H9 (cell line): ENCODE measurements around the gene SNPH. TPM values are rescaled to one million over a fixed set of nuclear protein-coding genes. Genes with fewer than 3 reads are reported as not detected.

Source experiments
- DNase-seq: peaks from one replicate; pipeline ENCODE4 v3.0.0-alpha.2; 2017
- H2AFZ ChIP-seq: one replicate; pipeline ENCODE4 v1.6.1; 2013; ENCODE audit warnings: mild to moderate bottlenecking, low read length, control low read depth, moderate library complexity
- H2AK5ac ChIP-seq: 2 replicates; pipeline ENCODE4 v1.6.1; 2013; ENCODE audit warnings: low read length, control low read depth, mixed read lengths; ENCODE audit not compliant: insufficient read length
- H2BK120ac ChIP-seq: one replicate; pipeline ENCODE4 v1.6.1; 2013; ENCODE audit warnings: low read depth, mild to moderate bottlenecking, low read length, control low read depth, inconsistent platforms; ENCODE audit not compliant: poor library complexity, severe bottlenecking
- H2BK12ac ChIP-seq: 2 replicates; pipeline ENCODE4 v1.6.1; 2013; ENCODE audit warnings: low read length, control low read depth, mixed read lengths, low read depth; ENCODE audit not compliant: insufficient read length
- H2BK15ac ChIP-seq: 2 replicates; pipeline ENCODE4 v1.6.1; 2013; ENCODE audit warnings: low read depth, low read length, control low read depth
- H2BK20ac ChIP-seq: one replicate; pipeline ENCODE4 v1.6.1; 2013; ENCODE audit warnings: low read depth, mild to moderate bottlenecking, low read length, control low read depth, inconsistent platforms; ENCODE audit not compliant: poor library complexity, severe bottlenecking
- H2BK5ac ChIP-seq: 2 replicates; pipeline ENCODE4 v1.6.1; 2013; ENCODE audit warnings: low read length, control low read depth, mixed read lengths; ENCODE audit not compliant: insufficient read length
- H3K14ac ChIP-seq: 2 replicates; pipeline ENCODE4 v1.6.1; 2013; ENCODE audit warnings: low read length, control low read depth; ENCODE audit not compliant: insufficient read depth
- H3K18ac ChIP-seq: 2 replicates; pipeline ENCODE4 v1.6.1; 2013; ENCODE audit warnings: low read depth, mild to moderate bottlenecking, mixed read lengths, low read length, control low read depth; ENCODE audit not compliant: insufficient read length
- H3K23ac ChIP-seq: 2 replicates; pipeline ENCODE4 v1.6.1; 2013; ENCODE audit warnings: low read length, control low read depth, mixed read lengths, low read depth; ENCODE audit not compliant: insufficient read length
- H3K23me2 ChIP-seq: 2 replicates; pipeline ENCODE4 v1.6.1; 2013; ENCODE audit warnings: low read depth, mild to moderate bottlenecking, mixed read lengths, low read length, control low read depth; ENCODE audit not compliant: insufficient read length, poor library complexity, severe bottlenecking
- H3K27ac ChIP-seq: 2 replicates; pipeline ENCODE4 v1.5.1; 2013; ENCODE audit warnings: low read length, control low read depth, mixed read lengths, low read depth; ENCODE audit not compliant: insufficient read length
- H3K27me3 ChIP-seq: 2 replicates; pipeline ENCODE4 v1.6.1; 2013; ENCODE audit warnings: low read length, control low read depth, inconsistent platforms; ENCODE audit not compliant: insufficient read depth
- H3K4ac ChIP-seq: 2 replicates; pipeline ENCODE4 v1.6.1; 2013; ENCODE audit warnings: low read depth, mild to moderate bottlenecking, control low read depth, inconsistent platforms, low read length, moderate library complexity
- H3K4me1 ChIP-seq: 2 replicates; pipeline ENCODE4 v1.6.1; 2013; ENCODE audit warnings: low read length, control low read depth, inconsistent platforms; ENCODE audit not compliant: insufficient read depth
- H3K4me2 ChIP-seq: 2 replicates; pipeline ENCODE4 v1.6.1; 2013; ENCODE audit warnings: low read length, control low read depth, mixed read lengths; ENCODE audit not compliant: insufficient read length, insufficient read depth
- H3K56ac ChIP-seq: 2 replicates; pipeline ENCODE4 v1.6.1; 2013; ENCODE audit warnings: low read depth, mild to moderate bottlenecking, mixed read lengths, low read length, control low read depth; ENCODE audit not compliant: insufficient read length
- H3K79me1 ChIP-seq: 2 replicates; pipeline ENCODE4 v1.6.1; 2013; ENCODE audit warnings: low read depth, mild to moderate bottlenecking, moderate library complexity, low read length, control low read depth, inconsistent platforms; ENCODE audit not compliant: insufficient read depth, poor library complexity, severe bottlenecking
- H3K79me2 ChIP-seq: 2 replicates; pipeline ENCODE4 v1.6.1; 2013; ENCODE audit warnings: low read length, control low read depth, inconsistent platforms; ENCODE audit not compliant: insufficient read depth
- H3K9ac ChIP-seq: 2 replicates; pipeline ENCODE4 v1.6.1; 2013; ENCODE audit warnings: low read length, control low read depth, mixed read lengths; ENCODE audit not compliant: insufficient read length; ENCODE audit errors: extremely low read depth
- H3K9me3 ChIP-seq: one replicate; pipeline ENCODE4 v1.6.1; 2013; ENCODE audit warnings: low read depth, low read length, inconsistent platforms; ENCODE audit not compliant: control insufficient read depth
- H3T11ph ChIP-seq: one replicate; pipeline ENCODE4 v1.6.1; 2013; ENCODE audit warnings: mild to moderate bottlenecking, low read length, control low read depth, inconsistent platforms
- H4K20me1 ChIP-seq: one replicate; pipeline ENCODE4 v1.6.1; 2013; ENCODE audit not compliant: control insufficient read depth, insufficient read length, insufficient read depth
- H4K5ac ChIP-seq: 2 replicates; pipeline ENCODE4 v1.6.1; 2013; ENCODE audit warnings: low read depth, mild to moderate bottlenecking, mixed read lengths, low read length, control low read depth; ENCODE audit not compliant: insufficient read length
- H4K8ac ChIP-seq: replicated peaks from 2 replicates; pipeline ENCODE4 v1.6.1; 2013; ENCODE audit warnings: low read length, control low read depth, mixed read lengths, low read depth; ENCODE audit not compliant: insufficient read length
- H4K91ac ChIP-seq: 2 replicates; pipeline ENCODE4 v1.6.1; 2013; ENCODE audit warnings: low read depth, mild to moderate bottlenecking, moderate library complexity, mixed read lengths, low read length, control low read depth; ENCODE audit not compliant: insufficient read length
- H3K27ac Mint-ChIP-seq, 3 experiments: 2 replicates in 2 of 3; 3 replicates in 1 of 3; pipeline ENCODE4 v1.8.0; 2020 to 2021; ENCODE audit warnings: mixed read lengths in 3 of 3, mild to moderate bottlenecking in 1 of 3, moderate library complexity in 1 of 3
- H3K27me3 Mint-ChIP-seq: 2 replicates; pipeline ENCODE4 v1.8.0; 2021; ENCODE audit warnings: low read depth, mild to moderate bottlenecking, moderate library complexity, mixed read lengths
- H3K36me3 Mint-ChIP-seq, 3 experiments: 2 replicates in 2 of 3; 3 replicates in 1 of 3; pipeline ENCODE4 v1.8.0; 2020 to 2021; ENCODE audit warnings: low read depth in 3 of 3, mixed read lengths in 3 of 3; ENCODE audit not compliant: insufficient read depth in 1 of 3
- H3K4me1 Mint-ChIP-seq, 2 experiments: 2 replicates each; pipeline ENCODE4 v1.8.0; 2020; ENCODE audit warnings: mixed read lengths in 2 of 2
- H3K4me3 Mint-ChIP-seq, 2 experiments: 2 replicates in 1 of 2; 3 replicates in 1 of 2; pipeline ENCODE4 v1.8.0; 2020 to 2021; ENCODE audit warnings: mild to moderate bottlenecking in 2 of 2, mixed read lengths in 2 of 2, moderate library complexity in 1 of 2
- H3K9me3 Mint-ChIP-seq, 2 experiments: 2 replicates in 1 of 2; 3 replicates in 1 of 2; pipeline ENCODE4 v1.8.0; 2020; ENCODE audit warnings: mild to moderate bottlenecking in 2 of 2, mixed read lengths in 2 of 2, moderate library complexity in 1 of 2
- CTCF ChIP-seq: fragments of 200-600 bp; sonication (generic); conservative IDR thresholded peaks from 3 replicates; pipeline ENCODE4 v1.8.0; 2021; ENCODE audit warnings: antibody characterized with exemption, mild to moderate bottlenecking
- WGBS: extraction: QIAGEN DNeasy Blood & Tissue Kit; methylation state at CpG from one replicate; pipeline ENCODE4 v1.1.7; 2013; ENCODE audit warnings: missing lambda C conversion rate, low lambda C conversion rate, mixed read lengths; ENCODE audit not compliant: insufficient read length; ENCODE audit errors: extremely low coverage; 5-methylcytosine and 5-hydroxymethylcytosine counted together
- total RNA-seq: library from RNA; stranded (reverse); gene quantifications from 2 replicates; pipeline ENCODE4 v1.2.1, GENCODE V29; 2021

Gene SNPH
- total RNA-seq, 1 experiment from 2014 or later = 1.8 TPM

DNA sequence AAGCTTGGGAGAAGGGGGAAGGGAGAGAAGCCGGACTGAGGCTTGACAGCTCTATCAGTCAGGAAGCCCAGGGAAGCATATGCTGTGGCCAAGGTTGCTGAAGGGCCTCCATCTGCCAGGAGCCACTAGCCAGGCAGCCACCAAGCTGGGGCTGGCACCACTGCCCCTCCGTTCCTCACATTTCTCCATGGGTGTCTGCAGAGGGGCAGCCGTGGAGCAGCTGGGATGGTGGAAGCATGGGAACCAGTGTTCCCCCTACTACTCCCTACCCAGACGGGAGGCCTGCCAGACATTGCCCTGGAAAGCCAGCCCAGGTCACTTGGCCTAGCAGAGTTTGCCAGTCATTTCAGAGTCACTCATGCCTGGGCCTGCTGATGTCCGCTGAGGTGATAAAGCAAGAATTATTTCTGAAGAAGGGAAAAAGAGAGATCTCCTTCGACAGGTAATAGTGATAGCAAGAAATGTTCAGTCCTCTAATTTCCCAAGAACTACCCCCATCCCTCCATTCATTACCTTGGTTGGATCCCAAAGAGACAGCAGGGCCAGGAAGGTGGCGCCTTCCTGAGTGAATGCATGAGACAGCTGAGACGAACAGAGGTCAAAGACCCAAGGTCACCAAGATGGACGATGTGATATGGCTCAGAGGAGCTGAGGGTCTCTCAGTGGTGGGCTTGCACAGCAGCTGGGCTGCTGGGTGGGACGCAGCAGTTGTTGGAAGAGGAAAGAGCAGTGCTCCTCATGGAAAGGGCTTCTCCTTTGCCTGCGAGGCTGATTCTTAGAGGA is 21.9 kb downstream of the SNPH start:
- Mint-ChIP-seq H3K9me3 (no peaks in the 10 kb centered on the region), H3K36me3 (no peaks in the 10 kb centered on the region), H3K4me1 (peaks cover 2 to 11% of the 10 kb centered on the region in 2 experiments; a peak in 3 of 4 replicates), H3K27me3 (peaks cover 9% of the 10 kb centered on the region), H3K4me3 (no peak overlapping the region), H3K27ac (peak overlapping the region in 1 of 3 experiments; percentile 10; a peak in 1 of 7 replicates)
- Histone ChIP-seq H3K56ac (no peak overlapping the region), H3K23me2 (no peaks in the 10 kb centered on the region), H3K14ac (no peak overlapping the region), H3K4ac (no peak overlapping the region), H2AK5ac (no peak overlapping the region), H3K27ac (no peak overlapping the region), H2BK120ac (no peak overlapping the region), H2AFZ (no peak overlapping the region), H3K27me3 (no peaks in the 10 kb centered on the region), H3K18ac (no peak overlapping the region), H3K9me3 (no peaks in the 10 kb centered on the region), H2BK5ac (no peak overlapping the region), H4K5ac (no peak overlapping the region), H4K20me1 (no peaks in the 10 kb centered on the region), H4K8ac (no peak overlapping the region), H3K9ac (no peak overlapping the region), H3T11ph (no peak overlapping the region), H4K91ac (no peak overlapping the region), H3K4me2 (no peak overlapping the region), H3K79me1 (no peaks in the 10 kb centered on the region), H2BK12ac (no peak overlapping the region), H2BK15ac (no peak overlapping the region), H3K23ac (no peak overlapping the region), H2BK20ac (no peak overlapping the region), H3K4me1 (no peaks in the 10 kb centered on the region), H3K79me2 (no peaks in the 10 kb centered on the region)
- no peak for TF ChIP-seq CTCF
- DNase-seq = no peak
- WGBS = no CpG with 5 or more reads among the region's 11 CpGs
